ES-I3 (cell line): ENCODE measurements around the gene GJA5.

Experiments
- H3K36me3 ChIP-seq: 2 replicates; pipeline ENCODE4 v1.6.1; 2013; ENCODE audit warnings: mild to moderate bottlenecking, low read length, control low read depth, moderate library complexity; ENCODE audit not compliant: insufficient read depth
- H3K4me1 ChIP-seq: 2 replicates; pipeline ENCODE4 v1.6.1; 2013; ENCODE audit warnings: mild to moderate bottlenecking, control low read depth, low read length; ENCODE audit not compliant: insufficient read depth
- H3K9ac ChIP-seq: 2 replicates; pipeline ENCODE4 v1.6.1; 2013; ENCODE audit warnings: low read depth, mild to moderate bottlenecking, low read length, moderate library complexity
- H3K9me3 ChIP-seq: 2 replicates; pipeline ENCODE4 v1.6.1; 2013; ENCODE audit warnings: mild to moderate bottlenecking, low read length, moderate library complexity; ENCODE audit not compliant: control insufficient read depth, insufficient read depth

Gene GJA5

DNA sequence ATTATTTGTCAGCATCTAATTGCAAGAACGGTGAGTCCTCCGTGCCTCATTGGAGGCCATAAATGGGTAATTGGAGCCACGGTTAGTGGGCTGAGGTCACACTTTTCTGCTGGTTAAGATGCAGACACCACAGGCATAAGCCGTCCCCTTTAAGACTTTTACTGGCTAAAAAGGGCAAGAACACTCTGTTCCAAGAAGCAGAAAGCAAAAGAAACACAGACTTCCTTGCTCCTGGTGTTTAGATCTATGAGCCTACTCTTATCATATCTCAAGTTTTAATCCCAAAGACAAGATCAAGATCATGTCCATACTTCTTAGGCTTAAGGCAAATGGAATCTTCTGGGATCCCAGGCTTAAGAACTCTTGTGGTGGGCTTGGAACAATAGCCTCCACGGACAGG, 17.3 kb upstream of the GJA5 start:
- H3K9ac ChIP-seq: no peak overlapping the region
- no peaks in the 10 kb centered on the region for H3K36me3 ChIP-seq
- H3K9me3 ChIP-seq: no peaks in the 10 kb centered on the region; the same call in 1 of the 2 replicates
- H3K4me1 ChIP-seq: peaks cover 18% of the 10 kb centered on the region

DNA sequence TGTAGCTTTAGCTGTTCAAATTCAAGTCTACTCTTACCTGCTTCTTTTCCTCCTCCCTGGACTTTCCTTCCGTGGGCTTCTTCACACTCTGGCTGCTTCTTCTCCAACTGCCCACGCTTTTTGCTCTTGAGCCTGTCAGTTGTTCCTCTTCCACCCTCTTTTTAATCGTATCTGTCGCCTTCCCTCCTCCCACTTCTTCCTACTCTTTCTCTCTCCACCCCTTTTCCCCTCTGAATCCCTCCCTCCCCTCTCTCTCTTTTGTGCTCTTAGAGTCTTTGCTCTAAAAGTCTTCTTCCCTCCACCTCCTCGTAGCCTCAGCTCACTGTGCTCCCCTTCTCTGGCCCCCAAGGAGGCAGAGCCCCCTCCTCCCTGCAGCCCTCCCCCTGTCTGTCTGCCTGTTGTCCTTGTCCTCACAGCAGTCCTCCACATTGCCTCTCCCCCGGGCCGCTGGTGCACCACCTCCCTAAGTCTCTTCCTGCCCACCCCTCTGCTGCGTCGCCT, 12.9 kb upstream of the GJA5 start:
- H3K4me1 ChIP-seq: peaks cover 12% of the 10 kb centered on the region
- peak overlapping the region; percentile 40; the same call in 1 of the 2 replicates for H3K9ac ChIP-seq
- H3K36me3 ChIP-seq: no peaks in the 10 kb centered on the region
- no peaks in the 10 kb centered on the region for H3K9me3 ChIP-seq

DNA sequence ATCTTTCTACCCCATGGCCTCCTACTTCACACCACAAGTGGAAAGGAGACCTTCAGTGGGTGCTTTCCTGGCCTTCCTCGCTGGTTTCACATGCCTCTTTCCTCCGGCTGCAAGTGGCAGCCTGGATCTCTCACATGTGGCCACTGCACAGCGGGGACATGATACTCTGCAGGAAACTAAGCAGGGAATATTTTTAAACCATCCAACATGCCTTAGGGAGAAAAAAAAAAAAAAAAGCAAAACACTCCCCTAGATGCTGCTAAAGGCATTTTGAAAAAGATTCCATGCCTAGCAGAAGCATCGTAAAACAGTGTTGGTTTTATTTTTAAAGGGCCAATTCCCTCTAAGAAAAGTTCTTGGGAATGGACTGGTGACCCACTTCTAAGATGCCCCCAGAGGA, 12.2 kb upstream of the GJA5 start:
- Histone ChIP-seq H3K36me3 (no peaks in the 10 kb centered on the region), H3K4me1 (peaks cover 12% of the 10 kb centered on the region), H3K9ac (peak overlapping the region; percentile 40; the same call in 1 of the 2 replicates), H3K9me3 (no peaks in the 10 kb centered on the region)

DNA sequence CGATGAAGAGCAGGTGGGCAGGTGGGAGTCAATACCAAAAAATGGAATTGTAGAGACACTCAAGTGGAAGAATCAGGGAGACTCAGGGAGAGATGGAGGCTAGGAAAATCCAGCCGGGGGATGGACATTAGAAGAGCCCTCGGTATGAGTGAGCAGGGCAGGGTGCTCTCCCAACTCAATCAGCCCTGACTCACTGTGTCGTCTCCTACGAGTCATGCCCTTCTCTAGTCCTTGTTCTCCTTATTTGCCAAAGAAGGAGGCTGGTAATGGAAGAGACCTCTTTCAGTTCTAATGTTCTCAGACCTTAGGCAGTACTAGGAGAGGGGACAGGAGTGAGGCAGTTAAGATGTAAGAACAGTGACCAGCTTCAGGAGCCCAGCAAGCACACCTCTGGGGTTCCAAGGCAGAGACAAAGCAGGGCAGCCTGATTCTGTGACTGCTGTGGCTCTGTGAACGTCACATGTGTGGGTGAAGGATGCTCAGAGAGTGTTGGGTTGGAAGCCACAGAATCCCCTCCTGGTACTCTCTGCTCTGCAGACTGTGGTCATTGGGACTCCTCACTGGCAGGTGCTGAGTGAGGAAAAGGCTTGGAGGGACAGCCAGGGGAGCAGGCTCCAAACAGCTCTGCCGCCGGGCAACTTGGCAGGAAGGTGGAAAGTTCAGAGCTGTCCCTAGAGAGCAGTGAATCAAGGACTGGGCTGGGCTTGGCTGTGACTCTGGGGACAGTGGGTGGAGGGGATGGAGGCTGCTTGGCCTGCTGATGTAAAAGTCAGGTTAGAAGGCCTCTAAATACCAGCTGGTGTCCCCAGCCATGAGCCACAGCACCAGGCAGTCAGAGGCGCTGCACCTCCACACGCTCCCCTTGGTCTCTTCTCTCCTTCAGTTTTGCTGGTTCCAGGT, 11.1 kb upstream of the GJA5 start:
- H3K9me3 ChIP-seq: no peaks in the 10 kb centered on the region
- no peak overlapping the region for H3K9ac ChIP-seq
- H3K36me3 ChIP-seq: no peaks in the 10 kb centered on the region
- H3K4me1 ChIP-seq: peaks cover 12% of the 10 kb centered on the region

DNA sequence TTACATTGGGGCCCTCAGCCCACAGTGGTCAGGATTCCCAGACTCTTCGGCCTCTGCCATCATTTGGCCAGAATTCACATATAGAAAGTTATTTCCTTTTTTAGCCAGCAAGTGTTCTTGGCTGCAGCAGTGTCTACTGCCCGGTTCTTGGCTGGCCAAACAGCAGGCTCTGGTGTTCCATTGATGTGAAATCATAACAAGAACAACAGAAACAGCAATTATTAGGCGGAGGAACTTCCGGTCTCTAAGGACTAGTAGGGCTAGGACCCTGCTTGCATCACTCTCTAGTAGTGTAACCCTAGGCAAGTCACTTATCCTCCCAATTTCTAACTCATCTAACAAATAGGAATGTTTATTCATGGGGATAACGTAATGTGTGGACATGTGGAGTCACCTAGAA, 8.7 kb upstream of the GJA5 start:
- Histone ChIP-seq H3K4me1 (peaks cover 12% of the 10 kb centered on the region), H3K9ac (no peak overlapping the region), H3K36me3 (no peaks in the 10 kb centered on the region), H3K9me3 (no peaks in the 10 kb centered on the region)

DNA sequence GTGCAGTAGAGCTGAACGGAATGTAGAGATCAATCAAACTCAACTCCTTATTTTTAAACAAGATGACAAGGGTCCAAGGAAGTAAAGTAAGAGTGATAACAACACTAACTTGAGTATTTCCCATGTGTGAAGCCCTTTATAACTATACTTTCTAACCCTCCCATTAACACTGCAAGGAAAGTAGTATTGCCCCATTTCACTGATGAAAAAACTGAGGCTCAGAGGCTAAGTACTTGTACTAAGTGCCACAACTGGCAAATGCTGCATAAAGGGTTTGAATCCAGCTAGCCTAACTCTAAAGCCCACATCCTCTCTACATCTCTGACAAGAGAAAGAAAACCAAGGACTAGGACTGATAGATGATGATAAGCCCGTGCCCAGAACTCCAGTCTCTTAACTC, 8.2 kb upstream of the GJA5 start:
- Histone ChIP-seq H3K9ac (no peak overlapping the region), H3K4me1 (peaks cover 12% of the 10 kb centered on the region), H3K36me3 (no peaks in the 10 kb centered on the region), H3K9me3 (no peaks in the 10 kb centered on the region)

DNA sequence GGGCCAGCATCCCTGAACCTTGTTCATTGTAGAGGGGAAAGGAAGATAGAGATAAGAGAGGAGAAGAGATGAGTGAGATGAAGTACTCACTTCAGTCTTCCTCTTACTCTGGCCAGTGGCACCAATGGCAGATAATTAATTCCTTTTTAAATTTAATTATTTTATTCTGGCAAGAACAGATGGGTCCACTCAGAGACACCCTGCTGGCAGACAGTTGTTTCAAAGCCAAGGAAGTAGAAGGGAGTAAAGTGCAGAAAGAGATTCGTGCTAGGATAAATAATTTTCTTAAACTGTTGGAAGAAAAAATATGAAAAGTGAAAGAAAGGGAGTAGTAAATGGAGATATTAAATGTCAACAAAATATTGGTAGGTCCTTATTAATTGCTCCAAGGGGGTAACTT, 7.7 kb upstream of the GJA5 start:
- Histone ChIP-seq H3K9ac (no peak overlapping the region), H3K9me3 (no peaks in the 10 kb centered on the region), H3K4me1 (peaks cover 12% of the 10 kb centered on the region)

DNA sequence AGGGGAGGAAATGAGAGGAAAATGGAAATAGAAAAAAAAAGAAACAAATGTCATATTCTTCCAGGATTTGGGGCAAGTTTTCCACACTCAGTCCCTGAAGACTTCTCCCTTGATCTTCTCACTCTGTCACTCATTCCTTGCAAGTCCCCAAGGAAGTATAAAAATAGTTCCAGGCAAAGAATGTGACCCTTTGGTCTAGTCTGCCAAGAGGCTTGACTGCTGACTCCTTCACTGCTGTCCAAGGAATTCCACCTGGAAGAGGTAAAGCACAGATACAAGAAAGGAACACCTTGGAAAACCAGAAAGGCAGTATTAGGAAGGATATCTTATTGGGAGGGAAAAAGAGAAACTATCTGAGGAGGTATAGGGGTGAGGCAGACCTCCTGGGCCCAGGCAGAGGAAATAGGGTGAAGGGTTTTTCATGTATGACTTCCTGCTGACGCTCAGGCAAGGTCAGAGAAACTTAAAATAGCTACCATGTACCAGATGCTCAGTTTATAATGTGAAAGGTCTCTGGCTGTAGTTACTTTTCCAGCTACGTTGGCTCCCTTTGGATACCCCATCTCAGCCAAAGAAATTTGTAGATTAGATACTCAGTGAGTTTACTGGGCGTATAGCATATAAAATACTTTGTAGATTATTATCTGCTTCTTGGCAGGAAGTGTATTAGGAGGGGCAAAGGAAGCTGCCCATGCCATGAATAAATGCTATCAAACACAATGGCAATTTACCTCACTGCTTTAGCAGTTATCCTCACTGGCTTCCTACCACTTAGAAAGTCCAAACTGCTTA, 2.0 kb upstream of the GJA5 start:
- Histone ChIP-seq H3K9ac (no peak overlapping the region), H3K4me1 (peaks cover 6% of the 10 kb centered on the region; the same call in 1 of the 2 replicates)

More for the DNA sequence above, 7.7 kb upstream of the GJA5 start:
- H3K36me3 ChIP-seq: no peaks in the 10 kb centered on the region

DNA sequence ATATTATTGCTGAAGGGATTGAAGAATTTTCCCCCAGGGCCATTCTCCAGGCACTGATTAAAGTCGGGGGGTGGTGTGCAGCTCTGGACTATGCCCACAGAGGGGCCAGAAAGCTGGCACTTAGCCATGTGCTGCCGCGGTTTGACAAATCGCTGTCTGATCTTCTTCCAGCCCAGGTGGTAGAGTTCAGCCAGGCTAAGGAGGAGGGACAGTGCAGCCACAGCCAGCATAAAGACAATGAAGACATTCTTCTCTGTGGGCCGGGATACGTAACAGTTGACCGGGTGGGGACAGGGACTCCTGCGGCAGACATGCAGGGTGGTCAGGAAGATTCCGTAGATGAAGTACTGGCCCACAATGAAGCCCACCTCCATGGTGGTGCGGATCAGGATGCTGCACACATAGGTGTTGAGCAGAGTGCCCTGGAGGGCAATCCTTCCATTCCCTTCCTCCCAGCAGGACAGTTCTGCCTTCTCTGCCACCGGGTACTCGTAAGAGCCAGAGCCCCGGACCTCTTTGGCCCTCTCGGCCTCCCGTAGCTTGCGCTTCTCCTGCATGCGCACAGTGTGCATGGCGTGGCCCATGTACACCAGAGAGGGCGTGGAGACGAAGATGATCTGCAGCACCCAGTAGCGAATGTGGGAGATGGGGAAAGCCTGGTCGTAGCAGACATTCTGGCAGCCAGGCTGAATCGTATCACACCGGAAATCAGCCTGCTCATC, 1.9 kb downstream of the GJA5 start:
- Histone ChIP-seq H3K9me3 (no peaks in the 10 kb centered on the region), H3K9ac (no peak overlapping the region), H3K36me3 (no peaks in the 10 kb centered on the region), H3K4me1 (peaks cover 6% of the 10 kb centered on the region; the same call in 1 of the 2 replicates)

More for the DNA sequence above, 2.0 kb upstream of the GJA5 start:
- Histone ChIP-seq H3K9me3 (no peaks in the 10 kb centered on the region), H3K36me3 (no peaks in the 10 kb centered on the region)

DNA sequence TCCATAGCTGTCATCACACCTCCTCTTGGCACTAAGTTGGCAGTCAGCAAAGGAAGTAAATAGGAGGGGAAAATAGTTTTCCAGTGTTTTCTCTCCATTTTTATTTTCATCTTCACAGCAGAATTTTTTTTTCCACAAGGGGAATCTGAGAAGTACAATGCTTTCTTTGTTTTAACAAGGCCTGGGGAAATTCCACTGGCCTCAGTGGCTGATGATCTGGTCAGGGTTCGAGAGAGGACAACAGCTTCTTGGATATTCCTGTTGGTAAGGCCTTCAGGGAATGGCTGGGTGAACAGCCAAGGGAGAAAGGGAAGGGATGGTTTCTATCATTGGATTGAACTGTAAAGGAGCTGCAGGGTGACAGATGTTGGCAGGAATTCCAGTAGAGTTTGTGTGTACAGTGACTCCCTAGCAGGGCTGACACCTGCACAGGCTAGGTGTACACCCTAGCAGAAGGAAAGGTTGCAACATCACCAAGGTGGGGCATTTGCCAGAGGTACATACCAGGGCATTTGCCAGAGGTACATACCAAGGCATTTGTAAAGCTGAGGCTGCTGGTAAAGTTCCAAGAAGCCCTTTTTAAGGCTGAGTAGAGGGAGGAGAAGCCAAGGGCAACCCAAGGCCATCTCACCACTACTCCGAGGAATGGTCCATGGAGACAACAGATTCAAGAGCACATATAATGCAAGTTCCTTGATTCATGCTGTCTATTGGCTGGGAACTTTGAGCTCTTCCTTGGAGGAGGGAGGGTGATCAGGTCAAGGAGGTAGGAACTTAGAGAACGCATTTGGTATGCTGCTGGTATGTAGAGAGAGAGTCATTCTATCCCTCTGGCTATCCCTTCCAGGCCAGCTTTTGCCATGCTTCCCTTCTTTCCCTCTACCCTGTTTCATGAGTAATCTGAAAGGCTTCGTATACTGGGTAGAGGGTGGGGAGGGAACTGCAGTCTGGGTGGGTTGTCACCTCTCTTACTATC, 3.1 kb downstream of the GJA5 start:
- Histone ChIP-seq H3K9ac (no peak overlapping the region), H3K9me3 (no peaks in the 10 kb centered on the region), H3K4me1 (peaks cover 9% of the 10 kb centered on the region; the same call in 1 of the 2 replicates), H3K36me3 (no peaks in the 10 kb centered on the region)

DNA sequence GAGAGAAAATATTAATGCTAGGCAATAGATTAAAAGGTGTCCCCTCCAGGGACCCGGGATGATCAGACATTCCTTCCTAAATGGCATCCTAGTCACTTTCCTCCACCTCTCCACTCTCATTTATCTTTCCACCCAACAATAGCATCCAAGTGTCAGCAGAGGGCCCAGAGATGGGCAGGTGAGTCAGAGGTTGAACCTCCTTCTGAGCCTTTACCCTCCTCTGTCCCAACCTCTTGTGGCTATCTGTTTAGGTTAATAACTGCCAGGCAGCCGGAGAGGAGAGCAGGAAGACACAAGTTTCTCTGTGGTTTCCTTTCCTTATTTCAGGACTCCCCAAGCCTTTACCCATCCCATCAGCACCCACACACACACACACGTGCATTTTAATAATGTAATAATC, 4.1 kb downstream of the GJA5 start:
- Histone ChIP-seq H3K36me3 (no peaks in the 10 kb centered on the region), H3K9ac (no peak overlapping the region), H3K9me3 (no peaks in the 10 kb centered on the region), H3K4me1 (peaks cover 9% of the 10 kb centered on the region; the same call in 1 of the 2 replicates)

DNA sequence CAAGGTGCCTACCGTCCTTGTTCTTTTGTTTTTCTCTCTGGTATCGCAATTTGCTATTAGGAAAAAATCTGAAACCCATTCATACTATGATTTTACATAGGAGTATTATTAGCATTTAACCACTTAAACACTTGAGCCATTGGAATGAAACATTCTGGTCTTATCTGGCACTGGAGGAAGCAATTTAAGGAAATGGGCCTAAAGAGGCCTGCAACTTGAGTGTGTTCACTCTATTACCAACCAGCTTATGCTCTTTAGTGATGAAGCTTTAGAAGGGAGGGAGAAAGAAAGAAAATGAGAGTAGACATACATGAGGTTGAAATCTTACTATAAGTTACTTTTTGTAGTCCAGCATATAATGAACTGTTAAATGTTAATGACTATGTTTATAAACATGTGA, 5.7 kb downstream of the GJA5 start:
- H3K36me3 ChIP-seq: no peaks in the 10 kb centered on the region
- peaks cover 3% of the 10 kb centered on the region; the same call in 1 of the 2 replicates for H3K4me1 ChIP-seq

DNA sequence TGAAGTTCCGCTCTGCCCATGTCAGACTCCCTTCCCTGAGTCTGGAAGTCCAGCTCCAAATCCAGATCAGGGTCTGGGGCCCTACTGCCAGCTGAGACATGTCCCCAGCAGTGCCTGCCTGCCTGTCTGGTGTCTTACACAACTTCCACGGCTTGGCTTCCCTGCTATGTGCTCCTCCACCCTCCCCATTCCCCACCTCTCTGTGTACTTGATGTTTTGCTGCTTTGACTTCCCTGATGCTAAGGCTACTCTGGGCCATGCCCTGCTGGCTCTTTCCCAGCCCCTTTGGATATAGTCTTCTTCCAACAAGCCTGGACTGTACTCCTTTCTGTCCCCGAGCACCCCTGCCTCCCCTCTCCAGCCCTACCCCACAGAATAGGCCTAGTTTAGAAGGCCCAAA, 7.3 kb downstream of the GJA5 start:
- no peaks in the 10 kb centered on the region for H3K36me3 ChIP-seq
- no peak overlapping the region for H3K9ac ChIP-seq
- peaks cover 3% of the 10 kb centered on the region; the same call in 1 of the 2 replicates for H3K4me1 ChIP-seq
- no peaks in the 10 kb centered on the region for H3K9me3 ChIP-seq

More for the DNA sequence above, 5.7 kb downstream of the GJA5 start:
- Histone ChIP-seq H3K9me3 (no peaks in the 10 kb centered on the region), H3K9ac (no peak overlapping the region)
